GM19240 (cell line): Measurements from ENCODE around the gene APOF.
A peak's percentile ranks its signal among the peaks of the same experiment; 100 is the strongest.
"Not testable (repeated sequence)": the region's sequence is repeated elsewhere in the genome, so short reads cannot be mapped to it uniquely, and the experiment has no call there.

Source experiments
- DNase-seq: peaks from one replicate; pipeline ENCODE4 v3.0.0; 2011; ENCODE audit warnings: low spot score; ENCODE audit not compliant: insufficient read length

Gene APOF

DNA sequence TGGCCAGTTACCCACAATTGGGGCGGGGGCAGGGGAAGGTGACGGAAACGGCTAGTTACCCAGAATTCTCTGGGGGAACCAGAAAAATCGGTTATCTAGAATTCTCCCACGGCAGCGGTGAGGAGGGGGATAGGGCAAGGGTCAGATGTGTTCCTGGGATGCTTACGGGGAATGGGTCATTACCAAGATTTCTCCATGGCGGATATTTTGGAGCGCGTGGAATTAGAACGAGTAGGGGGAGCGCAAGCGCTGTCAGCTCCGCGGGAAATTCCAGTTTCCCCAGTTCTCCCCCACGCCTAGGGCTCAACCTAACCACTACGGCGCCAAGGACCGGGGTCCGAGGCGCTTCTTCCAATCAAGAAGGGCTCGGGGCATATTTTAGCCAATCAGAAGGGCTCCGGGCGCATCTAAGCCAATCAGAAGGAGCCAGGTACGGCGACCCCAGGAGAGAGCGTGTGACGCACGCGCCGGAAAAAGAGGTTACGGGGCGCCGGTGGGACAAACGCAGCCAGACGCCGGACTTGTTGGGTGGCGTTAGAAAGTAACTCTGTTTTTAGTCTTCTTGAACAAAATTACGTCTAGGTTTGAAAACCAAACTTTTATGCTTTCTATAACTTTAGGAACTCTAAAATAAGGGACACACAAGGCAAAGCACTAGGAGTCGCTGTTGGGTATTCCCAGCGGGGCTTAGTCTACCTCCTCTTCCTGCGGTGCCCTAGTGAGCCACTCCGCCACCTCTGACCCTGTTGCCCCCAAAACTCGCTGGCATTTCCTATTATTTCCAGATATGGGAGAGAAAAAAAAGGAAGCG is 28.8 kb downstream of the APOF start, which contains the start of gene PAN2:
Gene PAN2, minus strand, starts transcription at position 322 of the 811 bp plus-strand sequence. CDS start 906 bp downstream, outside the sequence.
- DNase-seq, result peak; percentile 99

DNA sequence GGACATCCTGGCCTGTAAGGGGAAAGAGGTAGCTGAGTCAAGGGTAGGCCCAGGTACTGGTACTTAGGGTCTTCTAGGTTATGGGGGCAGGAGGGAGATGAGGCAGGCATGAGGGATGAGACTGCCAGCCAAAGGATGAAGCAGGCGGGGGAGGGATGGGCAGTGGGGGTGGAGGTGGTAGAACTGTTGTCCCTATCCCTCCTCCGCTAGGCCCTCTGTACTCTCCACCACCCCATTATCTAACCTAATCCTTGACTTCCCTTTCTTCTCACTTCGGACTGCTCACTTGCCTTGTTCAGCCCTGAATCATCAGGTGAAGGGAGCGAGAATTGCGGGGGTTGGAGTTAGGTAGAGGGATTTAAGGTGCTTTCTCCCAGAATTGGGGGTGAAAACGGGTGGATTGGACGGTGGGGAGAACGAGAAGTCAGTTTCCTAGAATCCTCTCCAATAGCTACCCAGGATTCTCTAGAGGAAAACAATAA is 29.4 kb downstream of the APOF start:
- no peak for DNase-seq

DNA sequence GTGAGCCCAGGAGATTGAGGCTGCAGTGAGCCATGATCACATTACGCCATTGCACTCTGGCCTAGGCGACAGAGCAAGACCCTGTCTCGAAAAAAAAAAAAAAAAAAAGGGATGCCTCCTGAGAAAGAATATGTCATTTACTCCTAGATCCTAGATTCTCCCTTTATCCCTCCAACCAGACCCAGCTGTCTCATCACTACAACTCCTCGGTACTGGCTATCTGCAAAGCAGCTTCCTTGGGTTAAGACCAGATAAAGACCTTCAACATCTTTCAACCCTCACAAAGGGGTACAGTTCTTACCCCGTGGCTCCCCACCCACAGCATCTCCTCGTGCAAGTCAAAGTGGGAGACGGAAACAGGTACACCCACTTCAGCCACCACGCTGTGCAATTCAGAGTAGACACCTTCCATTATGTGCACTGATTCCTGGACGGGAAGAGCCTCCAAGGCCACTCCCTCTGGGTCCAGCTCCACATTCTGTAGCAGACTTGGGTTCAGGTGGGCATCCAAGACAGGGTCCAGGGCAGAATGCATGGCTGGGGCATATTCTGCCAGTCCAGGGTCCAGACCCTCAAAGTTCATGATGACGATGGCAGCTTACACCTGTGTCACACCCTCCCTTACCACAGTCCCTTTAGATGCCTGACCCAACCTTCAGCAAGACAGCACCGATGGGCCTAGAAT is 30.0 kb downstream of the APOF start:
- no peak for DNase-seq

DNA sequence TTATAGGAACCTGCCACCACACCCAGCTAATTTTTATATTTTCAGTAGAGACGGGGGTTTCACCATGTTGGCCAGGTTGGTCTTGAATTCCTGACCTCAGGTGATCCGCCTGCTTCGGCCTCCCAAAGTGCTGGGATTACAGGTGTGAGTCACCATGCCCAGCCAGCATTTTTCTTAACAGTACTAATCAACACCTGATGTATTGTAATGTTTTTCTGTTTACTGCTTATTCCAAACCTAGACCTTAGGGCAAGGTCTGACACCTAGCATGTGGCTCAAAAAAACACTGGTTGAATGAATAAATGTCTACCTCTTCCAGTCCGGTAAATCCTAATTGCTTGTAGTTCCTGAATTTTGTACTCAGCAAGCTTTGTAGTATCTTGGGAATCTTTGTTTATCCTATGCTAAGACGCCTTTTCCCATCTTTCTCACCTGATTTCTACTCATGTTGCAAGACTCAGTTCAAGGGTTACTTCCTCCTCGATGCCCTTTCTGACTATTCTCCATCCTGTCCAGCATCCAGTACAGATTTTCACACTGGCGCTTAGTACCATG is 31.6 kb downstream of the APOF start:
- DNase-seq, result no peak

DNA sequence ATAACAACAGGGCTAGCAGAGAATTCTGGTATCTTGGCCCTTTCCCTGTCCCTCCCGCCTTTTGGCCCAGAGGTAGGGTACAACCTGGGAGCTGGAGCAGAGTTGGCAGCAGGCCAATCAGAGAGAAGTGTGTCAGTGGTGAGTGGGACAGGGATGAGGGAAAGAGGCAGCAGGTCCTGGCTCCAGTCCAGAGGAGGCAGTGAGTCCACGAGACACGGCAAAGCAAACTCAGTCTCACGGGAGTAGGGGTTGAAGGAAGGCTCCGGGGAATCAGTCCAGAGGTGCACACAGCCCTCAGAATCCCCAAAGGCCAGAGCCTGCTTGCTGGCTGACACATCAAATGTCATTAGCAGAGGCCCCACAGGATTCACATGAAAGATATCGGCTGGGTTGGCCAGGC is 36.1 kb downstream of the APOF start:
- no peak for DNase-seq

DNA sequence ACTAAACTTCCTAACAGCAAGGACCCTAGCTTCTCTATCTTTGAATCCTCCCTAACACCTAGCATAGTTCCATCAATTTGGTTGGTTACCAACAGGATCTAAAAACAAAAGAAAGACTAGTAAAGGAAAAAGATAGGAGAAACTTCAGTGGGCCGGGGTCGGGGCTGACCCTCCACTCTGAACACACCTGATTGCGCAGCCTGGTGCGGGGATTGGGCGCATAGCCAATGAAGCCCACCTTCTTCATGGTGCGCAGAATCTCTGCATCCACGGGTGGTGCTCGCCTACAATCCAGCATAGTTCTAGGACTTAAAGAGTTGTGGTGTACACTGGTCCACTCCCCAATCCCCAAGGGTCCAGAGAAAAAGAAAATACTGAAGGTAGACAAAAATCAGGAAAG is 36.5 kb downstream of the APOF start:
- no peak for DNase-seq

DNA sequence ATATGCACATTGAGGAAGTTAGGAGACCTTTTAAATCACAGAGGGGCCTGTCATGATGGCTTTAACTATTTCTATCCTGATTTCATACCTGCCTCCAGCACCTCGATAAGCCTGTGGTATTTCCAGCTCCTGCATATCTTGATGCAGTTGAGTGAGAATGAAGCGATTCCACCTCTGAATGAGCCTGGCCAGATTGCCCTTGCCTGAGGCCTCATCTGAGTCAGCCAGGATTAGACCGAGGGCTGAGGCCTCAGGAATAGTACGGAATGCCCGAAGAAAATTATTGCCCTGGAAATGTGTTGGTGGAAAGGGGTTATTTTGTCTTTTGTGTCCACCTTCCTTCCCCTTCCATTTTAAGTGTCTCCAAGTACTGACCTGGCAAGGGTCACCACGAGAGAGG is 38.5 kb downstream of the APOF start:
- no peak for DNase-seq

DNA sequence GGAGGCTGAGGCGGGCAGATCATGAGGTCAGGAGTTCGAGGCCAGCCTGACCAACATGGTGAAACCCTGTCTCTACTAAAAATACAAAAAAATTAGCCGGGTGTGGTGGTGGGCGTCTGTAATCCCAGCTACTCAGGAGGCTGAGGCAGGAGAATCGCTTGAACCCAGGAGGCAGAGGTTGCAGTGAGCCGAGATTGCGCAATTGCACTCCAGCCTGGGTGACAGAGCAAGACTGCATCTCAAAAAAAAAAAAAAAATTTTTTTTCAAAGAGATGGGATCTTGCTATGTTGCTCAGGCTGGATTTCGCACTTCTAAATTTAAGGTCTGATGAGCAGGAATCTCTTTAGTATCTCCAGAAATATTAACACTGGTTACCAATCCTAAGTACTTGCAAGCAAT is 41.0 kb downstream of the APOF start:
- not testable (repeated sequence) for DNase-seq

DNA sequence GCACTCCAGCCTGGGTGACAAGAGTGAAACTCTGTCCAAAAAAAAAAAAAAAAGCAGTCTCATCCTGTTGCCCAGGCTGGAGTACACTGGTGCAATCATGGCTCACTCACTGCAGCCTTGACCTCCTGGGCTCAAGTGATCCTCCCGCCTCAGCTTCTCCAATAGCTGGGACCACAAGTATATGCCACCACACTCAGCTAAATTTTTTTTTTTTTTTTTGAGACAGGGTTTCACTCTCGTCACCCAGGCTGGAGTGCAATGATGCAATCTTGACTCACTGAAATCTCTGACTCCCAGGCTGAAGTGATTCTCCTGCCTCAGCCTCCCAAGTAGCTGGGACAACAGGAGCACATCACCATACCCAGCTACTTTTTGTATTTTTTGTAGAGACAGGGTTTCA is 41.6 kb downstream of the APOF start:
- DNase-seq, result no peak

DNA sequence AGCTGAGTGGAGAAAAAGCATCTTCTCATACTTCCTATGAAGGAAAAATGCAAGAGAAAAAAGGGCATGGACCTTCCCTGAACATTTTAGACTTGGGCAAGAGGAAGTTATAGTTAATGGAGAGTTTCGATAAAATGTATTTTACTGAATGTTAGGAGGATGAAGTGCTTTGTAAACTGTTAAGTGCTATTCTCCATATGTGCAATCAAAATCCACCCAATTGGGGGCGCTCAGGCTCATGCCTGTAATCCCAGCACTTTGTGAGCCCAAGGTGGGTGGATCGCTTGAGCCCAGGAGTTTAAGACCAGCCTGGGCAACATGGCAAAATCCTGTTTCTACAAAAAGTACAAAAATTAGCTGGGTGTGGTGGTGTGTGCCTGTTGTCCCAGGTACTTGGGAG is 45.0 kb downstream of the APOF start:
- no peak for DNase-seq

DNA sequence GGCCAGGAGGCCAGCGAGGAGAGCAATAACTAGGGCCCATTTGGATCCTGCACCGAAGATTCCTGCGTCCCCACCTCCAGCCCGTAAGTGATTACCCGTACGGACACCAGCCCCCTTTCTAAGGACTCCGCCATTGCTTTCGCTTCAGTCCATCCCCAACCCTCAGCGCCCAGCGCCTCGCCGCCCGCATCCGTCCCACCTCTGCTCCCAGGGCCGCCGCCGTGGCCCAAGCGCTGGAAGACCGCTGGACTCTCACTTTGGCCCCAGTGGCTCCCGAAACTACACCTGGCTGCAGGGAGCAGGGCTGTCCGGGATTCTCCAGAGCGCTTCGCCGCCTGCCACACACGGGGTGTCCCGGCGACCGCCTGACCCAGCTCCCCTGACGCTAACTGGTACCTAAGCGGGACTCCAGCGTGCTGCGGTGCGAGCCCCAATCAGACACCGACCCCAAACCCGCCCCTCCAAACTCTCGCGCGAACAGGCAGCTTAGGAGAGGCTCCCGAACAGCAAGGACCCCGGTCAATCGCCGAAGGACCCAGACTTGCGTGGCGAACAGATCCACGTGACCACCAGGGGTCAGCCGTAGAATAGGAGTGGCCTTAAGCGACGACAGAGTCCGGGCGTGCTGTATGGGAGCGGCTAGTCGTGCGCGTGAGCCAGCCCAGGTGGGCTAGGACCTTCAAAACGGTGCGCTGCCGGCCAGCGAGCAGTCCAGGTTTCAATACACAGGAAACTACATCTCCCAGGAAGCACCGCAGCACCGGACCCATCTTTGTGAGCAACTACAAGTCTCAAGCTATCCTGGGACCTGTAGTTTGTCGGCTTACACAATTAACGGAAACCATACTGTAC is 46.8 kb downstream of the APOF start, which contains the start of gene CNPY2:
Gene CNPY2, minus strand, starts transcription at position 367 of the 852 bp plus-strand sequence. CDS start 771 bp downstream, outside the sequence.
- DNase-seq, result peak; percentile 94

DNA sequence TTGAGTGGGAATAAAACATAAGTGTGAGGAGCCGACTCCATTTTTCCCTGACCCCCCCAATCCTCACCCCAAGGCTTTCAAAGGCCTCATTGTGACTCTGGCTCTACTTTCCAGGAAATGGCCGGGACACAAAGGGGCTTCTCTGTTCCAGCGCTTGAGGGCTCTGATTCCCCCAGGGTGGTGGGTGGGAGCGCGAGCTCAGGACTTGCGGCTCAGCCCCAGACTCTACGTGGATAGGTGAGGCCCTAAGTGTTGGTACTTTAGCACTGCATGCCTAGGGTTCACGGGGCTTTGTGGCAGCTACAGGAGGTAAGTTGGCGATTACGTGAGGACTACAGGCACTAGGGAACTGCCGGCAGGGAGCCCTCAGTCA is 47.4 kb downstream of the APOF start:
- no peak for DNase-seq

DNA sequence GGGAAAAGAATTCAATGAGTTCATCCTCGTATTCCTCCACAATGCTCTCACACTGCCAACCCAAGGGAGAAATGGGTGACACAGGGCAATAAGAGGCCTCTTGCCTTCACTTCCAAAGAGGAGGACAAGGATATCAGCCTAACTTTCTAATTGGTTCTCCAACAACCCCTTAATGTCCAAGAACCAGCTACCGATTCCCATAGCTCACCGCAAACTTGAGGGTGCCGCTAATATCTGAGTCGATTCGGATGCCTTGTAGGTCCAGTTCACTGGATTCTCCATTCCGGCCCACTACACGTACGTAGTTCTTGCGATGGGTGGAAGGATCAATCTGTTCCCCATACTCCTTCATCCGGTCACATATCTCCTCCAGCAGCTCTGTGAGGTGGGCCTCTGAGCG is 51.7 kb downstream of the APOF start:
- no peak for DNase-seq
